NCI-H2107 treated with DMSO at 0.1 percent for 48 hours (cell line): ENCODE results near the gene AMER1.
A peak's percentile ranks its signal among the peaks of the same experiment; 100 is the strongest.
"Not testable (repeated sequence)": the region's sequence is repeated elsewhere in the genome, so short reads cannot be mapped to it uniquely, and the experiment has no call there.

Source experiments
- DNase-seq: peaks from one replicate; lab custom pipeline; 2025; ENCODE audit not compliant: unreplicated experiment; lab: John Stamatoyannopoulos, UW

The AMER1 gene

GRCh38 chrX:64205441-64205734 is at the start of gene AMER1:
TSS of gene AMER1 (minus strand) at chrX:64205708. CDS start at chrX:64193286, 12,422 bp downstream.
- DNase-seq: no peak

DNA sequence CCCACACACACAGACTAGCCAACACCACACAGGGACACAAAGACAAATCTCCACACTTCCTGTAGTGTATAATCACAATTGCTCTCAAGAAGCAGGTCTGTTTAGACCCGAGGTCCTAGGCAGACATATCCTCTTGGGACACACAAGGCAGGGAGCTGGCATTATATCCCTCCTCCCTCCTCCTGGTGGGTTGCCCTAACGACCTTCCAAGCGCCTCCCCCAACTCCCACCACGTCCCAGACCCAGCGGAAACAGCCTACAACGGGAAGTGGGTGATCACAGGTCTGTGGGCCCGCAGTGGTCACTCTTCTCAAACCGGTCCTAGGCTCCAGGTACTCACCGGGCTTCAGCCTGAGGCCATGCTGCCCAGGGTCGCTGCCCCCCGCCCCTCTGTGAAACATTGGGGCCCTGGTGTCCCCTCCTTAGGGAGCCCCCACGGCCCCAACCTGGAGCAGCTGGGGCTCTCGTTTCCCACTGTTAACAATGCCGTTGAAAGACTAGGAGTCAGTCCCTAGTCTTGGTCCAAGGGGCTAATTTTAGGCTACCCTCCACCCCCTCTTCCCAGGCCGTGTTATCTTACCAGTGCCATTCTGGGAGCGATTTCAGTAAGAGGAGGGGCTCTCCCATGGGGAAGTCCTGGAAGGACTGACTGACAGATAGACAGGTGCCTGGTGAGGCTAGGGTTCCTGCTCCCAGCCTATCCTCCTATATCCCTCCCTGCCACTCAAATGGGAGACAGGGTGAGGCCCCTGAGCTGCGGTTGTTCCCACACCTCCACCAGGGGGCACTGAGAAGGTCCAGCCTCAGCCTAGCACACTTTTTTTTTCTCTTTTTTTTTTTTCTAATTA is 24.8 kb upstream of the AMER1 start, which contains the start of gene ASB12:
Gene ASB12 (minus strand): TSS at position 485 of the 848 bp plus-strand sequence. CDS start 4,957 bp downstream, outside the sequence.
- DNase-seq: no peak

GRCh38 chrX:64229154-64229553 is 23.6 kb upstream of the AMER1 start:
- DNase-seq: no peak

- DNase-seq: no peak
Measured at GRCh38 chrX:64218023-64218422, 12.5 kb upstream of the AMER1 start.

GRCh38 chrX:64213989-64214388 is 8.5 kb upstream of the AMER1 start:
- not testable (repeated sequence) for DNase-seq

- no peak for DNase-seq
Measured at GRCh38 chrX:64206556-64207162, 1.2 kb upstream of the AMER1 start.

- DNase-seq: peak; percentile 95
Measured at GRCh38 chrX:64205735-64206501, 410 bp upstream of the AMER1 start.

GRCh38 chrX:64204701-64205440 is 637 bp downstream of the AMER1 start:
- peak; percentile 15 for DNase-seq

- no peak for DNase-seq
Measured at GRCh38 chrX:64204252-64204651, 1.3 kb downstream of the AMER1 start.

- DNase-seq: no peak
Measured at GRCh38 chrX:64202808-64203325, 2.6 kb downstream of the AMER1 start.

- DNase-seq: no peak
Measured at GRCh38 chrX:64198036-64198435, 7.5 kb downstream of the AMER1 start.

- no peak for DNase-seq
Measured at GRCh38 chrX:64196606-64197005, 8.9 kb downstream of the AMER1 start.

GRCh38 chrX:64195862-64196261 is 9.6 kb downstream of the AMER1 start:
- no peak for DNase-seq

DNA sequence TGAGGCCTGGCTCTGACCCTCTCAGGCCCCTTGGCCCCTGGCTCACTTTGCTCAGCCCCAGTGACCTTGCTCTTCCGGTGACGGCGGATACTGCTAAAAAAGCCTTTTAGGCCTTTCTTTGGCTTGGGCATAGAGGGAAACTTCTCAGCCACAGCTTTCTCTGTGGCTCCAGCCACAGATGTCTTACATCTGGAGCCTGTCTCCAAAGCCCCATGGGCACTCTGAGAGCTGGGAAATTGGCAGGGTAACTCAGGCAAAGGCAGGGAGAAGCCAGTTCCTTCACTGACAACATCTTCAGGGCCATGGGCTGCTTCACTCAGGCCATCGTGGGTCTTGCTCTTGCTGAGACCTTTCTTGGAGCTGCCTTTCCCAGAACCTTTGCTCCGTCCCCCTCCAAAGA is 12.8 kb downstream of the AMER1 start:
- DNase-seq: no peak

- no peak for DNase-seq
Measured at GRCh38 chrX:64192040-64192439, 13.5 kb downstream of the AMER1 start.

DNA sequence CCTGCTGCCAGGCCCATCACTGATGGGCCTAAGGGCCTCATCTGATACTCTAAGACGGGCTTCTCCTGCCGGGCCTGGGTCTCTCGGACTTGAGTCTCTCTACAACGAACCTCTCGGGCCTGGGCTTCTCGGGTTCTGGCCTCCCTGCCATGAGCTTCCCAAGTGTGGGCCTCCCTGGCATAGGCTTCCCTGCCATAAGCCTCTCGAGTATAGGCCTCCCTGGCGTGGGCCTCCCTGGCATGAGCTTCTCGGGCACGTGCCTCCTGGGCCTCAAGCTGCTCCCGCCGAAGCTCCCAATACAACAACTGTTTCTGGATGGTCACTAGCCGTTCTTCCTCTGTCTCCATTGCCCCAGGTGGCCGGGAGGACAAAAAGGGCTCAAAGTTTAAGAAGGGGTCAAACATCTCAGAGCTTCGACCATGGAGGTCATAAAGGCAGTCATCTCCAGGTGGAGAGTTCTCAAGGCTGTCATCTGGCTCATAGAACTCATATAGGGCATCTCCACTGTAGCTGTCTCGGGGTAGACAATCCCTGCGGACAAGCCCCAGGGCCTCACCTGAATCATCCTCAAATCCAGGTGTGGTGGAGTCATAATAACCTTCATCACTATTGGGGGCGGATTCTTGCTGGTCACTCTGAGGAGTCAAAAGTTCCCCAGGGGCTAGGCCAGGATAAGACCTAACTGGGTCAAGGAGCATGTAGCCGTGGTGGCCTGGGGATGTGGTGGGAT is 14.1 kb downstream of the AMER1 start:
- DNase-seq: no peak

DNA sequence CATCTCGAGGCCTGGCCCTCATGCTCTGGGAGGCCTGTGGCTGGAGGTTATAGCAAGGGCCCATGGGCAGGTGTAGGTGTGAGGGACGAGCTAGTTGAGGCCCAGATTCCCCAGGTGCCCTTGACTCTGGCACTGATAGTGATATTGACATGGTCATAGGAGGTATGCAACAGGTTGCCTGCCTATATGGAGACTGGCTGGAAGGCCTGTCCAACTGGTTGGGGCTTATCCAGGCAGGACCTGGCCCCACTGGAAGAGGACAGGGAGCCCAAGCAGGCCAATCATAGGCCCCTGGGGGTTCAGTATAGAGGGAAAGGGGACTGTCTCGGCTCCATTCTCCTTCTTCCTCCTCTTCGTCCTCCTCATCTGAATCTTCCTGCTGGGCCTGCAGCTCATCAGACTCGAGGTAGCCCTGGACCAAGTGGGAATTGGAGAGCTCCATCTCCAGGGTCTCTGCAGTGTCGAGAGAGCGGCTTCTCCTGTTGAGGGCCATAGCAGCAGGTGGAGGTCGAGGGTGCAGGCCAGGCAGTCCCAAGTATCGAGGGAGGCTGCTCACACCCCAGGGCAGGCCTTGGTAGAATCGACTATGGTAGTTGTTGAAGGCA is 15.3 kb downstream of the AMER1 start:
- DNase-seq: no peak

DNA sequence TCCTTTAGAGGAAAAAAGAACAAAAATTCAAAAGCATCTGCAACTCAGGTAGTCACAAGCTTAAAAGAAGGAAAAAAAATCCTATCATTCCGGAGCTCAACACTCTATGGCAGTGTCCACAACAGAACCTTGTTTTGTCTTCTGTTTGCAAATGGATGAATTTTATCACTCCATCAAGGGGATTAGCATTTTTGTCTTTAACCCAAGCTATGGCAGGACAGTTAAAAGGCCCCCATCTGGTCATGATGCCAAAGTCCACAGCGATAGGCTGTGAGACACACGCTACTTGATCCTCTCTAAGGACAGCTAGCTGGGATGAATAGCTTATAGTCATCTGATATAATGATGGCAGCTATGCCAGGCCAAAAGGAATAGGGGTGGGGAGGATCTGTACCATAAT is 16.6 kb downstream of the AMER1 start:
- no peak for DNase-seq

DNA sequence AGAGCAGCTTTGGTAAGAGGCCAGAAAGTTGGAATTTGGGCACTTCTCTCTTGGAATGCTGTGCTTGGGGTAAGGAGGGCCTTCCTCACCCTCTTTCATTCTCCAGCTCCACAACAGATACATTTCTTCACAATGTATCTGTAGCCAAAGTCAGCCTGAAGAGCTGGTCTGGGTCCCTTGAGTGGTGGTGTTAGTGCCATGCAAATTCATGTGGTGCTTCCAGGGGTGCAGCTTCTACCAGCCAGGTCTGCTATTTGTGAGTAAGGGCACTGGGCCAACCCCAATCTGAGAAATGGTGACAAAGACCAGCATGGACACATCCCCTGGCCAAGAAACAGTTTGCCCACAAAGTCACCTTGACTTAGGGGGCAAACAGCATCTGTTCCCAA is 17.8 kb downstream of the AMER1 start:
- DNase-seq: no peak
